ENCODE results near the gene GINS3. TPM values are rescaled to one million over a fixed set of nuclear protein-coding genes. Genes with fewer than 3 reads are reported as not detected.

Gene GINS3
- total RNA-seq, 6 donors from 2014 or later = 1.0 to 4.0 (median 2.9) TPM

GRCh38 chr16:58425245-58425644 is 33.0 kb downstream of the GINS3 start:
- no peak overlapping the region for H3K27ac ChIP-seq
- 90 to 91% methylated on average over 8 of the region's 8 CpGs for WGBS, 2 donors
- no peak for ATAC-seq (ENCODE audit: low FRiP score in 2 of 2)
- no peaks in the 10 kb centered on the region for H3K9me3 ChIP-seq
- no peak for DNase-seq
- TF ChIP-seq POLR2A (IDR thresholded peaks at IDR 0.05) (no peak), EP300 (IDR thresholded peaks at IDR 0.05) (no peak), POLR2AphosphoS5 (IDR thresholded peaks at IDR 0.05) (no peak), CTCF (IDR thresholded peaks at IDR 0.05) (no peak)
- H3K4me3 ChIP-seq = no peak overlapping the region
- H3K27me3 ChIP-seq = no peaks in the 10 kb centered on the region
- H3K4me1 ChIP-seq = peaks cover 0 to 16% (median 9%) of the 10 kb centered on the region in 4 donors
- H3K36me3 ChIP-seq = no peaks in the 10 kb centered on the region

- ATAC-seq (ENCODE audit: low FRiP score in 2 of 2) (peak; percentile 52 to 72), DNase-seq (peak in 1 of 2 donors; percentile 49)
- no peaks in the 10 kb centered on the region for H3K9me3 ChIP-seq
- H3K27ac ChIP-seq = no peak overlapping the region
- WGBS, 2 donors = 66 to 80% methylated on average over 6 to 10 of the region's 10 CpGs
- H3K27me3 ChIP-seq = no peaks in the 10 kb centered on the region
- no peaks in the 10 kb centered on the region for H3K36me3 ChIP-seq
- no peak overlapping the region for H3K4me3 ChIP-seq
- peaks cover 0 to 16% (median 9%) of the 10 kb centered on the region in 4 donors for H3K4me1 ChIP-seq
- TF ChIP-seq EP300 (IDR thresholded peaks at IDR 0.05) = no peak
- TF ChIP-seq CTCF (IDR thresholded peaks at IDR 0.05) = no peak
- TF ChIP-seq POLR2A (IDR thresholded peaks at IDR 0.05) = no peak
- TF ChIP-seq POLR2AphosphoS5 (IDR thresholded peaks at IDR 0.05) = no peak
Observed at GRCh38 chr16:58425756-58426494, 33.7 kb downstream of the GINS3 start.

GRCh38 chr16:58426966-58427365 is 34.7 kb downstream of the GINS3 start:
- WGBS, 2 donors = 39 to 48% methylated on average over 2 of the region's 2 CpGs
- Histone ChIP-seq H3K36me3 (no peaks in the 10 kb centered on the region), H3K9me3 (no peaks in the 10 kb centered on the region), H3K4me3 (no peak overlapping the region), H3K27me3 (no peaks in the 10 kb centered on the region), H3K4me1 (peaks cover 0 to 16% (median 9%) of the 10 kb centered on the region in 4 donors), H3K27ac (no peak overlapping the region)
- DNase-seq (no peak), ATAC-seq (ENCODE audit: low FRiP score in 2 of 2) (no peak)
- no peak for TF ChIP-seq POLR2AphosphoS5 (IDR thresholded peaks at IDR 0.05)
- TF ChIP-seq POLR2A (IDR thresholded peaks at IDR 0.05) = no peak
- no peak for TF ChIP-seq CTCF (IDR thresholded peaks at IDR 0.05)
- TF ChIP-seq EP300 (IDR thresholded peaks at IDR 0.05) = no peak

GRCh38 chr16:58428621-58429542 is 36.6 kb downstream of the GINS3 start:
- TF ChIP-seq EP300 (IDR thresholded peaks at IDR 0.05) (no peak), POLR2A (IDR thresholded peaks at IDR 0.05) (no peak), POLR2AphosphoS5 (IDR thresholded peaks at IDR 0.05) (no peak), CTCF (IDR thresholded peaks at IDR 0.05) (no peak)
- Histone ChIP-seq H3K9me3 (no peaks in the 10 kb centered on the region), H3K36me3 (no peaks in the 10 kb centered on the region), H3K4me1 (peaks cover 0 to 16% (median 9%) of the 10 kb centered on the region in 4 donors), H3K27me3 (no peaks in the 10 kb centered on the region), H3K4me3 (no peak overlapping the region), H3K27ac (no peak overlapping the region)
- ATAC-seq (ENCODE audit: low FRiP score in 2 of 2) (no peak), DNase-seq (no peak)
- WGBS, 2 donors = 82 to 83% methylated on average over 11 of the region's 11 CpGs

All from upper lobe of left lung (tissue), 6 donors.